ENCODE results near the gene CSF2RB. TPM values are rescaled to one million over a fixed set of nuclear protein-coding genes. Genes with fewer than 3 reads are reported as not detected.

CSF2RB gene
- polyA plus RNA-seq, 1 donor (not counting 4 experiments of a cell fraction or from before 2014, with no cell fraction given): 0.08 TPM

GRCh38 chr22:36891646-36892045 is 21.8 kb upstream of the CSF2RB start:
- H3K27ac ChIP-seq (ENCODE audit: control insufficient read depth, insufficient read depth, low read length): no peak overlapping the region
- no peak overlapping the region for H2AFZ ChIP-seq (ENCODE audit: control insufficient read depth, low read length)
- dilution Hi-C loops (cut with MboI; ENCODE audit: extremely low pct_ligation_motif_present, low sequenced_read_pairs): no loop called here
- no peak overlapping the region for H3K4me2 ChIP-seq (ENCODE audit: control insufficient read depth, extremely low read depth, insufficient read depth, low read depth, low read length)
- DNase-seq (ENCODE audit: low read depth, low spot score) (no peak), FAIRE-seq (no peak)
- no peak overlapping the region for H3K4me3 ChIP-seq (ENCODE audit: control insufficient read depth in 2 of 3, extremely low read depth in 1 of 3, insufficient read depth in 2 of 3, low read depth in 1 of 3, low read length in 3 of 3)
- no peaks in the 10 kb centered on the region for H3K4me1 ChIP-seq (ENCODE audit: control insufficient read depth, extremely low read depth, insufficient read depth, low read length)
- peaks cover 9% of the 10 kb centered on the region for H3K27me3 ChIP-seq (ENCODE audit: control insufficient read depth, extremely low read depth, insufficient read depth, low read length)
- no peaks in the 10 kb centered on the region for H3K36me3 ChIP-seq (ENCODE audit: control insufficient read depth in 2 of 2, extremely low read depth in 1 of 2, insufficient read depth in 2 of 2, low read length in 2 of 2)
- no peaks in the 10 kb centered on the region for H3K9me1 ChIP-seq (ENCODE audit: control insufficient read depth, extremely low read depth, insufficient read depth, low read length)
- H4K20me1 ChIP-seq (ENCODE audit: control insufficient read depth, extremely low read depth, insufficient read depth, low read length): no peaks in the 10 kb centered on the region
- H3K9ac ChIP-seq (ENCODE audit: control insufficient read depth, extremely low read depth, insufficient read depth, low read length): no peak overlapping the region
- no peaks in the 10 kb centered on the region for H3K79me2 ChIP-seq (ENCODE audit: control insufficient read depth, insufficient read depth, low read length)
- no peaks in the 10 kb centered on the region for H3K9me3 ChIP-seq (ENCODE audit: control insufficient read depth, low read depth, low read length)
- no peak for TF ChIP-seq EZH2 (IDR thresholded peaks at IDR 0.05; ENCODE audit: low read length)
- TF ChIP-seq CTCF (optimal IDR thresholded peaks at IDR 0.05 in 1 of 3, IDR thresholded peaks at IDR 0.05 in 1 of 3, conservative IDR thresholded peaks at IDR 0.05 in 1 of 3; ENCODE audit: extremely low read depth in 1 of 3, insufficient read depth in 2 of 3, low read length in 3 of 3): no peak

GRCh38 chr22:36892292-36892691 is 21.1 kb upstream of the CSF2RB start:
- no peak overlapping the region for H3K27ac ChIP-seq (ENCODE audit: control insufficient read depth, insufficient read depth, low read length)
- peaks cover 9% of the 10 kb centered on the region for H3K27me3 ChIP-seq (ENCODE audit: control insufficient read depth, extremely low read depth, insufficient read depth, low read length)
- H3K79me2 ChIP-seq (ENCODE audit: control insufficient read depth, insufficient read depth, low read length): no peaks in the 10 kb centered on the region
- H2AFZ ChIP-seq (ENCODE audit: control insufficient read depth, low read length): no peak overlapping the region
- H4K20me1 ChIP-seq (ENCODE audit: control insufficient read depth, extremely low read depth, insufficient read depth, low read length): no peaks in the 10 kb centered on the region
- no peaks in the 10 kb centered on the region for H3K36me3 ChIP-seq (ENCODE audit: control insufficient read depth in 2 of 2, extremely low read depth in 1 of 2, insufficient read depth in 2 of 2, low read length in 2 of 2)
- H3K4me1 ChIP-seq (ENCODE audit: control insufficient read depth, extremely low read depth, insufficient read depth, low read length): no peaks in the 10 kb centered on the region
- no peak overlapping the region for H3K4me2 ChIP-seq (ENCODE audit: control insufficient read depth, extremely low read depth, insufficient read depth, low read depth, low read length)
- no peak for TF ChIP-seq CTCF (optimal IDR thresholded peaks at IDR 0.05 in 1 of 3, IDR thresholded peaks at IDR 0.05 in 1 of 3, conservative IDR thresholded peaks at IDR 0.05 in 1 of 3; ENCODE audit: extremely low read depth in 1 of 3, insufficient read depth in 2 of 3, low read length in 3 of 3)
- TF ChIP-seq EZH2 (IDR thresholded peaks at IDR 0.05; ENCODE audit: low read length): no peak
- H3K9me1 ChIP-seq (ENCODE audit: control insufficient read depth, extremely low read depth, insufficient read depth, low read length): no peaks in the 10 kb centered on the region
- DNase-seq (ENCODE audit: low read depth, low spot score) (no peak), FAIRE-seq (no peak)
- no peaks in the 10 kb centered on the region for H3K9me3 ChIP-seq (ENCODE audit: control insufficient read depth, low read depth, low read length)
- H3K4me3 ChIP-seq (ENCODE audit: control insufficient read depth in 2 of 3, extremely low read depth in 1 of 3, insufficient read depth in 2 of 3, low read depth in 1 of 3, low read length in 3 of 3): no peak overlapping the region
- dilution Hi-C loops (cut with MboI; ENCODE audit: extremely low pct_ligation_motif_present, low sequenced_read_pairs): no loop called here
- H3K9ac ChIP-seq (ENCODE audit: control insufficient read depth, extremely low read depth, insufficient read depth, low read length): no peak overlapping the region
